DMS153 (cell line): ENCODE measurements around the gene ERF.
A peak's percentile ranks its signal among the peaks of the same experiment; 100 is the strongest.

Experiments
- DNase-seq: peaks from one replicate; lab custom pipeline; 2025; lab: John Stamatoyannopoulos, UW

Gene ERF

GRCh38 chr19:42239544-42240220 is 15.2 kb downstream of the ERF start:
- DNase-seq = no peak

- no peak for DNase-seq
Measured at GRCh38 chr19:42235181-42235580, 19.7 kb downstream of the ERF start.

DNA sequence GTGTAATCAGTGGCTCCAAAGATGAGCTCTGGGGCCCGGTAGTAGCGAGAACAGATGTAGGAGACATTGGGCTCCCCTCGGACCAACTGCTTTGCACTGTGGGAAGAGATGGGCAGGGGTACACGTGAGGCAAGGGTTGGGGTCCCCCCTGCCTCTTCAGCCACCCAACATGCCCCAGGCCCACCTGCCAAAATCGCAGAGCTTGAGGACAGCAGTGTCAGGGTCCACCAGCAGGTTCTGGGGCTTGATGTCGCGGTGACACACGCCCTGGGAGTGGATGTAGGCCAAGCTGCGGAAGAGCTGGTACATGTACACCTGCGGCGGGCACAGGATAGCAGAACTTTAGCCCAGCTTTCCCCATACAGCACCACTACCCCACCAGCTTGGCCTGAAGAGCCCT is 20.6 kb downstream of the ERF start:
- DNase-seq = no peak

DNA sequence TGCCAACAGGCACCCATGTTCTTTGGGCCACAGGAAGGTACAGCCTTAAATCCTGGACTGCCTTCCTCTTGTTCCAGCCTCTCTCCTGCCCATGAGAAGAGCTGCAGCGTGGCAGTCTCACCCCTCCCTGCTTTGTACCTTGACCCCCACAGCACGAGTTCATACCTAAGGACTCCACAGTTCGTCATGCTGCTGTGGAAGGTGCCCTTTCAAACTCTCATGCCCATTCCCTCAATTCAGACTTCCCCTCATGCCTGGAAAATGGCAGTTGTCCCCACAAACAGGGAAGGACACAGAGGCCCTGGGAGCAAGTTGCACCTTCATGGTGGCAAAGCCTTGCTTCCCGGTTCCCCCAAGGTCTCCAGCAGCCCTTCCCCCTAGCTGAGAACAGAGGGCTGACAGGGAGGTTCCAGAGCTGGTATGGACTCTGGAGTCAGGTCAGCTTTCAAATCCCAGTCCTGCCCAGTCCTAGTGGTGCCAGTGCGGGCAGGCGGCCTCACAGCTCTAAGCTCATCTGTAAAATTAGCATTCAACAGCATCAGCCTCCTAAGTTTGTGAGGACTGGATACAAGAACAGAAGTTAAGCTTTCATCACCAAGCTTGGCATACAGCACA is 21.1 kb downstream of the ERF start:
- no peak for DNase-seq

GRCh38 chr19:42233106-42233505 is 21.8 kb downstream of the ERF start:
- no peak for DNase-seq

- DNase-seq = no peak
Measured at GRCh38 chr19:42232435-42232834, 22.5 kb downstream of the ERF start.

GRCh38 chr19:42230571-42230970 is 24.4 kb downstream of the ERF start:
- DNase-seq = no peak

GRCh38 chr19:42229855-42230351 is 25.0 kb downstream of the ERF start:
- DNase-seq = no peak

DNA sequence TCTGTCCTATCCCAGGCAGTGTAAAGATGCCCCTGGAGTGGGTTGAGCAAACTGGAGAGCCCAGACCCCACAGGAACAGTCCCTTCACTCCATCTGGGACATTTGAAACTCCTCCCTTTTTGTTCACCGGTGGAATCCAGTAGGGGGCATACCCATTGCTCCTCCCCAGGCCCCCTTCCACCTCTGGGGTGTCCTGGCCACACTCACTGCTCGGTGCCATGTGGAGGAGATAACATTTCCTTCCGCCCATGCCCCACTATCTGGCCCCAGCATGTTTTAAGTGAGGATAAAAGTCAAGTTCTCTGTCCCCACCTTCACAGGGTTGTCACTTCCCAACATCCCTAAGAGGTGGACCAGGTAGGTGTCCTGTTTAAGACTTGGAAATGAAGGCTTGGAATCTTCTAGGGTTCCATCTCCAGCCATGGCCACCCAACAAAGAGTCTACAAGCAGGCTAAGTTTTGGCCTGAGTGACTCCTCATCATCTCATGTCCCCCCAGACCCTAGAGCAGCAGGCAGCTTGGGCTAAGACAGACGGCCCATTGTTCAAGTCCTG is 25.6 kb downstream of the ERF start:
- no peak for DNase-seq

DNA sequence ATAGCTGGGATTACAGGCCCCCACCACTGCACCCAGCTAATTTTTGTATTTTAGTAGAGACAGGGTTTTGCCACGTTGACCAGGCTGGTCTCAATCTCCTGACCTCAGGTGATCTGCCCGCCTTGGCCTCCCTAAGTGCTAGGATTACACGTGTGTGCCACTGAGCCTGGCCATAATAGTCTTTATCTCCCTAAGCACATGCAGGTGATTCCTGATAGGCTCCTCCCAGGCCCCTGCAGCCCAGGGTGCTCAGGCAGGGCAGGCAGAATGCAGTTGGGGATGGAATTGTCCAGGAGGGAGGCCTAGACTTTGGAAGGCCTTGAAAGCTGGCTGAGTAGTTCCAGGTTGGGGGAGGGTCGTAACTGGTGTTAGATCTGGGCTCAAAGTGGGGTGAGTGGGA is 26.3 kb downstream of the ERF start:
- DNase-seq = no peak

- DNase-seq = no peak
Measured at GRCh38 chr19:42226886-42227285, 28.0 kb downstream of the ERF start.

GRCh38 chr19:42225718-42226292 is 29.1 kb downstream of the ERF start:
- DNase-seq = no peak

DNA sequence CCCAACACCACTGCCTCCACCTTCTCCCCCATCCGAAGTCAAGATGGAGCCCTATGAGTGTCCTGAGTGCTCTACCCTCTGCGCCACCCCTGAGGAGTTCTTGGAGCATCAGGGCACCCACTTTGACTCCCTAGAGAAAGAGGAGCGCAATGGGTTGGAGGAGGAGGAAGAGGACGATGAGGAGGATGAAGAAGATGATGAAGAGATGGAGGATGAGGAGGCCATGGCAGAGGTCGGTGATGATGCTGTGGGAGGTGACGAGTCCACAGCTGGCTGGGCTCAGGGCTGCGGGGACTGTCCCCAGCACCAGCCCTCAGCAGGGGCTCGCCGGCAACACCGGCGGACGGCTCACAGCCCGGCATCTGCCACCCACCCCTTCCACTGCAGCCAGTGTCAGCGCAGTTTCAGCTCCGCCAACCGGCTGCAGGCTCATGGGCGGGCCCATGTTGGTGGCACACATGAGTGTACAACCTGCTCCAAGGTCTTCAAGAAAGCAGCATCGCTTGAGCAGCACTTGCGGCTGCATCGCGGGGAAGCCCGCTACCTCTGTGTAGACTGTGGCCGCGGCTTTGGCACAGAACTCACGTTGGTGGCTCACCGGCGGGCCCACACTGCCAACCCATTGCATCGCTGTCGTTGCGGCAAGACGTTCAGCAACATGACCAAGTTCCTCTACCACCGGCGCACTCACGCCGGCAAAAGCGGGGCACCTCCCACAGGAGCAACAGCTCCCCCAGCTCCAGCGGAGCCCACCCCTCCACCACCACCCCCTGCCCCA is 29.8 kb downstream of the ERF start:
- no peak for DNase-seq

DNA sequence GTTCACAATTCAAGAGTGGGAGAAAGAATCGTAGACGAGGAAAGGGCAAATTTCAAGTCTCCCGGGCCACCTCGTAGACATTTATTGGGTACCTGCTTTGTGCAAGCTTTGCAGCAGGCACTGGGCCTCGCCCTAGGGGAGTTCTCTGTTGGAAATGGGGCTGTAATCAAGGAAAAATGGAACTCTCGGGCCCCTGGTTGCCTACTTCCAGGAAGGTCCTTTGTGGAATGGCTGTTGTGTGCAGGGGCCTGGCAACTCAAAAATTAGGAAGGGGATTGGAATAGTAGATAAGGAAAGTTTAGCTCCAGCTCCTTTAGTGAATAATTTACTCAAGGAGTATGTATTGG is 34.2 kb downstream of the ERF start:
- no peak for DNase-seq

- DNase-seq = peak; percentile 99
Measured at GRCh38 chr19:42219812-42220750, 34.8 kb downstream of the ERF start, which contains the start of gene ZNF526. ZNF526 (plus strand) TSS chr19:42220312; CDS start chr19:42224404, 4,092 bp downstream.

DNA sequence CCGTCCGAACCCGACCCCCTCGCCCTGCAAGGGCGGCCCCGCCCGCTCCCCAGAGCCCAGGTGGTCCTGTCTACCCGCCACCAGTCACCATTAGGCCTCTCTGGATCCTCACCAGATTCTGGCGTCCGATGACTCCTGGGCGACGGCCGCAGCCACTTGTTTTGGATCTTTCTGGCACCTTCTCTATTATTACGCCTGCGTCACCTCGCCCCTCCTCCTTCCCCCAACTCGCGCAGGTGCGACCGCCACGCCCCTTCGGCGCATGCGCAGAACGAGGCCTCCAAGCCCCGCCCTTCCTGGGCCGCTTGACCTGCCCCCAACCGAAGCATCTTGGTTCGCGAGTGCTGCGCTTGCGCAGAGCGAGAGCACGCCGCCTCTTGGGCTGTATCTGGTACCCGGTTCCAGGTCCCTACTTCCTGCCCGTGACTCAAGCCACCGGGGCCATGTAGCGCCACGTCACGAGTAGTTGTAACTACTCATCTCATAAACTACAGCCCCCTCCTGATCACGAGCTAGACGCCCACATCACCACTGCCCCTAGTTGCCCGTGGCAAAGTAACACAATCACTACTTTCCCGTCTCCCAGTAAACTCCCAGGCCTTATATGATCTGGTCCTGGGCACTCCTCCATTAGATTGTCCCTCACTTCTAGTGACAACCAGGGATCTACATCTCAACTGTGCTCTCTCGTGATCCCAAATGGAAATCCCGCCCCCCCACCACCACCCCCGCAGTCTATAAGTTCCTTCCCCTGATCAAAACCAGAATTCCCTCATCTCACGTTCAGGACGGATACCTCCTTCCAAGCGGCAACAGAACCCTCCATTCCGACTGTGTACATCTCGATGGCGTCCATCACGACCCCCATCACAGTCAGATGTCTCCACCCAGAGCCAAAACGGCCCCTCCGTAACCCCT is 37.1 kb downstream of the ERF start, which contains the start of gene DEDD2:
Gene DEDD2 (minus strand): TSS at position 158 of the 918 bp plus-strand sequence. CDS start 670 bp downstream, outside the sequence.
- DNase-seq = peak; percentile 98

- DNase-seq = peak; percentile 21
Measured at GRCh38 chr19:42216653-42217519, 38.0 kb downstream of the ERF start.

GRCh38 chr19:42214810-42215485 is 40.0 kb downstream of the ERF start:
- DNase-seq = no peak
